Stomach (tissue), 4 donors: ENCODE data around the gene WDPCP.

ENCODE experiments used
- CTCF ChIP-seq, 7 experiments: fragments of 450-650 bp in 4 of 7; fragments of 200-600 bp in 3 of 7; sonication (generic) in 3 of 7; IDR thresholded peaks; one replicate each; pipeline ENCODE4 v1.5.1; 2016 to 2019; ENCODE audit warnings: antibody characterized with exemption in 7 of 7, control low read depth in 2 of 7, mild to moderate bottlenecking in 1 of 7
- EP300 ChIP-seq: sonication (generic); formaldehyde crosslinking; IDR thresholded peaks from one replicate; pipeline ENCODE4 v1.6.1; 2017; ENCODE audit warnings: antibody characterized with exemption
- POLR2A ChIP-seq, 4 donors: fragments of 450-650 bp; IDR thresholded peaks; one replicate each; pipeline ENCODE4 v1.6.1; 2016; ENCODE audit warnings: antibody characterized with exemption in 4 of 4, control low read depth in 2 of 4, mild to moderate bottlenecking in 1 of 4, moderate library complexity in 1 of 4
- POLR2AphosphoS5 ChIP-seq, 3 donors: sonication (generic); formaldehyde crosslinking; IDR thresholded peaks; one replicate each; pipeline ENCODE4 v1.6.1; 2016; ENCODE audit warnings: antibody characterized with exemption in 3 of 3

GRCh38 chr2:63622751-63623150, 34.5 kb upstream of the WDPCP start:
- TF ChIP-seq CTCF (IDR thresholded peaks at IDR 0.05) (no peak), POLR2A (IDR thresholded peaks at IDR 0.05) (no peak), EP300 (no peak), POLR2AphosphoS5 (IDR thresholded peaks at IDR 0.05) (no peak)
